GM12872 (cell line): Measurements from ENCODE around the gene FREY1.

Experiments used
- CTCF ChIP-seq: IDR thresholded peaks from 3 replicates; pipeline ENCODE4 v1.5.1; 2011; ENCODE audit warnings: low read depth, mild to moderate bottlenecking, low read length, moderate library complexity; ENCODE audit not compliant: insufficient read depth

The FREY1 gene

DNA sequence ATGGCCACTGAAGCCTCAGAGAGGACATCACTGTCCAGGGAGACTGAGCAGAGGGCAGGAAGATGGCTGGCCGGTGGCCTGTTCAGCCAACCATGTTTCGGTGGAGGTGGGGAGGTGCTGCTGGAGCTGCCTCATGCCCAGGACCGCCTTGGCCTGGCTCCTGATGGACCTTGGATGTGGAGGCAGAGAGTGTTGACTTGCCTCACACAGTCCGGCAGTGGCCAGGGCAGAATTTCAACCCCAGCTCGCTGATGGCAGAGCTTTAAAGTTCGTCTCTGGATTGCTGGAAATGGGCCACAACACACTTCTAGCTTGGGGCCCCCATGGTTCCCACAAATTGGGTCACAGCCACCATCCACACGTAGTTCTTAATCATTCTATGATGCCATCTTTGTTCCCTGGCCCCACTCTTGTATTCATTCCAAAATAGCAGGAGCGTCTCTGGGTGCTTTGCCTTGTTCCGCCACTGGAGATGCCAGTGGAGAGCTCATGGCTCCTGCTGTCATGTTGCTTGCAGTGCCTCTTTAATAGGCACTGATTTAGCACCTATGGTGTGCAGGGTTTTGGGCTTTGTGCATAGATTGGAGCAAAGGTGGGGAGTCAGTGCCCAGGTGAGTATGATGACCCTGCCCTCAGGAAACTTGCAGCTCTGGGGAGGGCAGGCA, 16.1 kb downstream of the FREY1 start:
- no peak for TF ChIP-seq CTCF

DNA sequence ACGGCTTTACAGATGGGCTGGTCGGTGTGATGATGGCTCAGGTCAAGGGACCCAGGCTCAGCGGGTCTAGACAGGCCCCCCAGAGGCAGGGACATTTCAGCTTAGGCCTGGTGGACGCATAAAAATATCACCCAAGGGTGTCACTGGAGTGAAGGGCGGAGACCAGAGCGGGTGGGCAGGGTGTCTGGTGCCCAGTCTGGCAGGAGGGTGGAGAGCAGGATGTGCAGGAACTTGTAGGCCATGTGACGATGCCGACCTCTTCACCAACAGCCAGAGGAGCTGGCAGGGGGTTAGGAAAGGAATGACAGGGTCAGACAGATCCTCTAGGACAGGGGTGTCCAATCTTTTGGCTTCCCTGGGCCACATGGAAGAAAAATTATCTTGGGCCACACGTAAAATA, 17.1 kb downstream of the FREY1 start:
- TF ChIP-seq CTCF = no peak

DNA sequence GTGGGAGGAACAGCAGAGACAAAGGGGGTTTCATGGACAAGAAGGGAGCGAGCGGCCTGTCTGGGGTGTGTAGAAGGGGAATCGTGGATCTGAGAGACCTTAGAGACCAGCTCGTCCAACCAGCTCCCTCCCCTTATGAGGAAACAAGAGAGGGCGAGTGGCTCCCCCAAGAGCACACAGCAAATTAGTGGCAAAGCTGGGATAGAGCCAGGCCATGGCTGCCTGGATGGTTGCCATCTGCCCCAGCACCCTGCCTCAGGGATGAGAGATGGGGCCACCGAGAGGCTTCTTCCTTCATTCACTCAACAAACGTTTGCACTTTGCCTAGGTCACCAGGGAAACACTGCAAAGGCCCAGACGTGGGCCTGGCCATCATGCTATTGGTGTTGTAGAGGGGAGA, 17.5 kb downstream of the FREY1 start:
- no peak for TF ChIP-seq CTCF

GRCh38 chr11:45887587-45887986, 19.5 kb downstream of the FREY1 start:
- TF ChIP-seq CTCF = no peak

- TF ChIP-seq CTCF = no peak
Observed at GRCh38 chr11:45886816-45887520, 20.1 kb downstream of the FREY1 start.

GRCh38 chr11:45885921-45886721, 20.9 kb downstream of the FREY1 start:
- TF ChIP-seq CTCF = no peak

DNA sequence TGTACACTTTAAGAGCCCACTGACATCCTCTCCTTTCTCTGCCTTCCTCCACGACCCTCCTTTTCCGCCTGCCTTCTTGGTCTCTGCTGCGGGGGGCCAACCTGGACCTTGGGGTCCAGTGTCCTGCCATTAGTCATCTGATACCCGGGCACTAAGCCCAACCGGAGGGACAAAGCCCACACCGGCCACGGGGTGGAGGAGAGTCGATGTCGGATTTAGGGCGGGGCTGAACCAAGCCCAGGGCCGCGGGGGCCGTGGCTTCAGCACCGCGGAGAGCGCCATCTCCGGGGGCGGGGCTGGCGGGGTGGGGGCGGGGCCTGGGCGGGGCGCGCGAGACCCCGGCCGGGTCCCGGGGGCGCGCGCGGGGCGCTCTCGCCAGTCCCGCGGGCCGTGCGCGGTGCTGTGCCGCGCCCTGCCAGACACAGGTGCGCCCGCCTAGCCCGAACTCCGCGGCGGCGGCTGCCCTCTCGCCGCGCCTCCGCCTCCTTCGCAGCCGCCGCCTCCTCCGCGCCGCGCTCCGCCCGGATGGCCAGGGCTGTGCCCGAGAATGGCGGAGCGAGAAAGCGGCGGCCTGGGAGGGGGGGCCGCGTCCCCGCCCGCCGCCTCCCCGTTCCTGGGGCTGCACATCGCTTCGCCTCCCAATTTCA, 21.7 kb downstream of the FREY1 start, which contains the start of gene MAPK8IP1:
Gene MAPK8IP1, plus strand, starts transcription at position 378 of the 647 bp plus-strand sequence. Its CDS starts 170 bp downstream, at position 548.
- TF ChIP-seq CTCF = no peak
